HUES64 (cell line): ENCODE measurements around the gene SEC22A.
"Not testable (repeated sequence)": the region's sequence is repeated elsewhere in the genome, so short reads cannot be mapped to it uniquely, and the experiment has no call there.

Experiments
- H3K27ac ChIP-seq: 2 replicates; pipeline ENCODE4 v1.7.0; 2013; ENCODE audit warnings: low read depth, low read length, inconsistent platforms
- H3K27me3 ChIP-seq: 2 replicates; pipeline ENCODE4 v1.6.1; 2013; ENCODE audit warnings: mild to moderate bottlenecking, low read length; ENCODE audit not compliant: insufficient read depth
- H3K36me3 ChIP-seq: 2 replicates; pipeline ENCODE4 v1.6.1; 2013; ENCODE audit warnings: mild to moderate bottlenecking, low read length; ENCODE audit not compliant: insufficient read depth
- H3K4me1 ChIP-seq: 2 replicates; pipeline ENCODE4 v1.6.1; 2013; ENCODE audit warnings: mild to moderate bottlenecking, low read length, moderate library complexity; ENCODE audit not compliant: insufficient read depth
- H3K4me3 ChIP-seq: 2 replicates; pipeline ENCODE4 v1.5.1; 2013; ENCODE audit warnings: mild to moderate bottlenecking, low read length, moderate library complexity
- H3K9ac ChIP-seq: 2 replicates; pipeline ENCODE4 v1.6.1; 2013; ENCODE audit warnings: mild to moderate bottlenecking, low read depth, low read length
- H3K9me3 ChIP-seq: 2 replicates; pipeline ENCODE4 v1.6.1; 2013; ENCODE audit warnings: low read depth, low read length; ENCODE audit not compliant: insufficient read depth
- WGBS: fragments of 150-250, 120-280 bp; methylation state at CpG from one replicate; pipeline ENCODE4 v1.1.7; 2013; ENCODE audit warnings: missing lambda C conversion rate; 5-methylcytosine and 5-hydroxymethylcytosine counted together

The SEC22A gene

GRCh38 chr3:123236902-123237301 lies 35.2 kb downstream of the SEC22A start:
- Histone ChIP-seq H3K4me1 (no peaks in the 10 kb centered on the region), H3K4me3 (no peak overlapping the region), H3K9me3 (no peaks in the 10 kb centered on the region), H3K27me3 (no peaks in the 10 kb centered on the region), H3K36me3 (no peaks in the 10 kb centered on the region), H3K9ac (no peak overlapping the region), H3K27ac (no peak overlapping the region)
- WGBS: 96% methylated on average over 3 of the region's 3 CpGs

- H3K9me3 ChIP-seq, H3K9ac ChIP-seq, H3K27me3 ChIP-seq, H3K4me3 ChIP-seq, H3K27ac ChIP-seq, H3K4me1 ChIP-seq, H3K36me3 ChIP-seq: not testable (repeated sequence)
- 100% methylated on average over 1 of the region's 2 CpGs for WGBS
These were observed 37.4 kb downstream of the SEC22A start for GRCh38 chr3:123239186-123239585.

- WGBS: 93% methylated on average over 1 of the region's 1 CpG
- Histone ChIP-seq H3K9me3 (no peaks in the 10 kb centered on the region), H3K9ac (no peak overlapping the region), H3K27me3 (no peaks in the 10 kb centered on the region), H3K4me3 (no peak overlapping the region), H3K27ac (no peak overlapping the region), H3K36me3 (no peaks in the 10 kb centered on the region), H3K4me1 (no peaks in the 10 kb centered on the region)
These were observed 38.0 kb downstream of the SEC22A start for GRCh38 chr3:123239756-123240155.

GRCh38 chr3:123244128-123244527 lies 42.4 kb downstream of the SEC22A start:
- Histone ChIP-seq H3K9me3 (no peaks in the 10 kb centered on the region), H3K27ac (no peak overlapping the region), H3K36me3 (peaks cover 15% of the 10 kb centered on the region), H3K27me3 (no peaks in the 10 kb centered on the region), H3K4me3 (no peak overlapping the region), H3K4me1 (no peaks in the 10 kb centered on the region), H3K9ac (no peak overlapping the region)
- WGBS: 98% methylated on average over 4 of the region's 4 CpGs

GRCh38 chr3:123246866-123247265 lies 45.1 kb downstream of the SEC22A start:
- H3K4me1 ChIP-seq: no peaks in the 10 kb centered on the region
- WGBS: 94% methylated on average over 3 of the region's 3 CpGs
- no peak overlapping the region for H3K4me3 ChIP-seq
- peaks cover 15% of the 10 kb centered on the region for H3K36me3 ChIP-seq
- no peak overlapping the region for H3K9ac ChIP-seq
- H3K9me3 ChIP-seq: no peaks in the 10 kb centered on the region
- no peaks in the 10 kb centered on the region for H3K27me3 ChIP-seq
- no peak overlapping the region for H3K27ac ChIP-seq

GRCh38 chr3:123256256-123256655 lies 54.5 kb downstream of the SEC22A start:
- Histone ChIP-seq H3K9ac (no peak overlapping the region), H3K9me3 (no peaks in the 10 kb centered on the region), H3K27ac (no peak overlapping the region), H3K4me3 (no peak overlapping the region), H3K36me3 (no peaks in the 10 kb centered on the region), H3K27me3 (no peaks in the 10 kb centered on the region), H3K4me1 (no peaks in the 10 kb centered on the region; the same call in 1 of the 2 replicates)
- 77% methylated on average over 2 of the region's 2 CpGs for WGBS

- Histone ChIP-seq H3K27ac (no peak overlapping the region), H3K9ac (no peak overlapping the region), H3K36me3 (no peaks in the 10 kb centered on the region; the same call in 1 of the 2 replicates)
These were observed 56.6 kb downstream of the SEC22A start for GRCh38 chr3:123258359-123258758.

GRCh38 chr3:123258811-123259420 lies 57.2 kb downstream of the SEC22A start:
- Histone ChIP-seq H3K4me3 (no peak overlapping the region), H3K4me1 (no peaks in the 10 kb centered on the region; the same call in 1 of the 2 replicates), H3K27me3 (no peaks in the 10 kb centered on the region), H3K9ac (no peak overlapping the region), H3K36me3 (no peaks in the 10 kb centered on the region; the same call in 1 of the 2 replicates), H3K27ac (no peak overlapping the region), H3K9me3 (no peaks in the 10 kb centered on the region)
- 73% methylated on average over 3 of the region's 3 CpGs for WGBS

More at GRCh38 chr3:123258359-123258758, 56.6 kb downstream of the SEC22A start:
- Histone ChIP-seq H3K4me3 (no peak overlapping the region), H3K27me3 (no peaks in the 10 kb centered on the region), H3K9me3 (no peaks in the 10 kb centered on the region), H3K4me1 (no peaks in the 10 kb centered on the region; the same call in 1 of the 2 replicates)

- Histone ChIP-seq H3K4me3 (no peak overlapping the region), H3K9me3 (no peaks in the 10 kb centered on the region), H3K9ac (no peak overlapping the region), H3K36me3 (peaks cover 2% of the 10 kb centered on the region), H3K27ac (no peak overlapping the region), H3K27me3 (no peaks in the 10 kb centered on the region), H3K4me1 (no peaks in the 10 kb centered on the region; the same call in 1 of the 2 replicates)
- 95% methylated on average over 3 of the region's 3 CpGs for WGBS
These were observed 59.9 kb downstream of the SEC22A start for GRCh38 chr3:123261666-123262065.

- Histone ChIP-seq H3K27me3 (no peaks in the 10 kb centered on the region), H3K9ac (no peak overlapping the region), H3K4me3 (no peak overlapping the region), H3K9me3 (no peaks in the 10 kb centered on the region), H3K4me1 (no peaks in the 10 kb centered on the region; the same call in 1 of the 2 replicates), H3K36me3 (peaks cover 3% of the 10 kb centered on the region), H3K27ac (no peak overlapping the region)
- 92% methylated on average over 2 of the region's 2 CpGs for WGBS
These were observed 60.5 kb downstream of the SEC22A start for GRCh38 chr3:123262226-123262625.

- H3K9me3 ChIP-seq: no peaks in the 10 kb centered on the region
- 90% methylated on average over 5 of the region's 5 CpGs for WGBS
- H3K27me3 ChIP-seq: no peaks in the 10 kb centered on the region
- no peaks in the 10 kb centered on the region; the same call in 1 of the 2 replicates for H3K4me1 ChIP-seq
- no peak overlapping the region for H3K27ac ChIP-seq
- H3K36me3 ChIP-seq: peaks cover 3% of the 10 kb centered on the region
- no peak overlapping the region for H3K4me3 ChIP-seq
- H3K9ac ChIP-seq: no peak overlapping the region
These were observed 61.1 kb downstream of the SEC22A start for GRCh38 chr3:123262868-123263267.

- Histone ChIP-seq H3K27me3 (no peaks in the 10 kb centered on the region), H3K4me3 (no peak overlapping the region), H3K9ac (no peak overlapping the region), H3K36me3 (peaks cover 3% of the 10 kb centered on the region), H3K4me1 (no peaks in the 10 kb centered on the region; the same call in 1 of the 2 replicates), H3K27ac (no peak overlapping the region), H3K9me3 (no peaks in the 10 kb centered on the region)
- 100% methylated on average over 2 of the region's 2 CpGs for WGBS
These were observed 62.2 kb downstream of the SEC22A start for GRCh38 chr3:123263941-123264340.
